ENCODE results near the gene ARFGEF2.

DNA sequence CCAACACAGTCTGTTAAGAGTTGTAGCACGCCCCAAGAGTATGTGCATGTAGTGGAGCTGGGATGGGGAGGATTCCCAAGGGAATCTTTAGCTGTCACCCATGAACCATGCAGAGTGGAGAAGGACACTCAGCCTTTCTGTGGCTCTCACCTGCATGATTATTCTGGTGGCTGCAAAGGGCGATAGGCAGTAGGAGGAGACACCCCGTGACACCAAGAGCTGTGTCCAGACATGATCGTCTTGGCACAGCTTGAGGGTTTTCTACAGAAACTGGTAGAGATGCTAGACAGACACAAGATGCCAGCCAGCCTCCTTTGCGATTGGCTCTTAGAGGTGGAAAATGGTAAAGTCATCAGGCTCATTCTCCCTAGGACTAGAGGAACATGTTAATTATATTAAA lies 121.5 kb downstream of the ARFGEF2 start:
- TF ChIP-seq POLR2AphosphoS5 (IDR thresholded peaks at IDR 0.05; ENCODE audit: insufficient read depth in 1 of 2, low read depth in 1 of 2) (no peak), CTCF (IDR thresholded peaks at IDR 0.05) (no peak), POLR2A (IDR thresholded peaks at IDR 0.05) (no peak)
